GM21717 (cell line): ENCODE results near the gene TMEM150C.

Source experiments
- ATAC-seq: cut with Tn5 transposase; IDR thresholded peaks from one replicate; pipeline ENCODE4 v1.9.1; 2021; ENCODE audit warnings: mild to moderate bottlenecking, moderate library complexity; ENCODE audit not compliant: unreplicated experiment

TMEM150C gene

DNA sequence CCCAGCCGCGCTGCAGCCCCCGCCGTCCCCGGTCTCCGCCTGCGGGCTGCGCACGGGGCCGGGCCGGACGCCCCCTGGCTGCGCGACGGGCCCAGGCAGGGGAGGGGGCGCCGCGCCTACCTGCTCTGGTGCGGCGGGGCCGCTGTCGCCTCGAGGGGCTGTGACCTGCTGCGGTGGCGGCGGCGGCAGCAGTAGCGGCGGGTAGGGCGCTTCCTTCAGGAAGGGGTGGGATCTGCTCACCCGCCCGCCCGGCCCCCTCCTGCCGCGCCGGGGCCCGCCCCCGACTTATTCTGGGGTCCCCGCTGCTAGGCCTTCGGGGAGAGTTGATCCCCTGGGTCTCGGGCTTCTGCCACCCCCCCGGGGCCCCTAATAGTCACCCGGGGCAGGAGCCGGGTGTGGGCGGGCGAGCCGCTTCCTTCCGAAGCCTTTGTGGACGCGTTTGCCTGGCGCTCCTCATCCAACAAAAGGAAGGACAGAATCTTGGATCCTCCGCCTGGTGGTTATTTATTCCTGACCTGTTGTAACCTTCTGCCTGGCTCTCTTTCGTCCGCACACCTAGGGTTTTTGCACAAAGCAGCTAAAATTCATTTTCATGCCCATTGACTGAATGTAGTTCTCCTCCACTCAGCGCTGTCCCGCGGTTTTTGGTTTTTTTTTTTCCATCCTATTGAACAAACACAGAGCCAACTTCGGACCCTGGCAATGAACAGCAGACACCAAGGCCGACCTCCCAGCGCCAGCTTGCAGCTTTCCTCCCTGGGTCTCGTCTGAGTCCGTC lies at the start of gene TMEM150C:
Gene TMEM150C (minus strand): TSS at position 203 of the 778 bp plus-strand sequence. CDS start 57,331 bp downstream, outside the sequence.
- ATAC-seq = no peak

DNA sequence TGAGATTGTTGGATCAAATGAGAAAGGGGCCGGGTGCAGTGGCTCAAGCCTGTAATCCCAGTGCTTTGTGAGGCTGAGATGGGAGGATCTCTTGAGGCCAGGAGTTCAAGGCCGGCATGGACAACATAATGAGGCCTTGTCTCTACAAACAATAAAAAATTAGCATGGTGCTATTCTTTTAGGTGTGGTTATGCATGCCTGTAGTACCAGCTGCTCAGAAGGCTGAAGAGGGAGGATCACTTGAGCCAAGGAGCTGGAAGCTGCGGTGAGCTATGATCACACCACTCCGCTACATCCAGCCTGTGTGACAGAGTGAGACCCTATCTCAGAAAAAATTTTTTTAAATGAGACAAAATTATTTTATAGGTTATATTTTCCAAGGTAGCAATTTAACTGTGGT lies 49.7 kb upstream of the TMEM150C start:
- ATAC-seq = no peak

DNA sequence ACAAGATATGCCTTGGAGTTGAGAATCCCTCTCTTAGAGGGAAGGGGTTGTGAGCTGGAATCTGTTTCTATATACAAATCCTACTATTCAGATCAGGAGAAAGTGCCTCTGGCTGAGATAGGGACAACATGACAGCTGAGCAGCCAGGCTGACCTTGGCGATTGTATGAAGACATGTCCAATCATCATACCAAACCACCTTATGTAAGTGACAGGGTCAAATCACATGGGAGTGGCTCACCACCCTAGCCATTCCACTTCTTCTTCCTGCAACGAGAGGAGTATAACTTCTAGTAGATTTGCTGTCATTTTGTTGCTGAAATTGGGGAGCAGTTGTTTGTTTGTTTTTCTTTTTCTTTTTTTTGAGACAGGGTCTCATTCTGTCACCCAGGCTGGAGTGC lies 48.3 kb upstream of the TMEM150C start:
- ATAC-seq = no peak

DNA sequence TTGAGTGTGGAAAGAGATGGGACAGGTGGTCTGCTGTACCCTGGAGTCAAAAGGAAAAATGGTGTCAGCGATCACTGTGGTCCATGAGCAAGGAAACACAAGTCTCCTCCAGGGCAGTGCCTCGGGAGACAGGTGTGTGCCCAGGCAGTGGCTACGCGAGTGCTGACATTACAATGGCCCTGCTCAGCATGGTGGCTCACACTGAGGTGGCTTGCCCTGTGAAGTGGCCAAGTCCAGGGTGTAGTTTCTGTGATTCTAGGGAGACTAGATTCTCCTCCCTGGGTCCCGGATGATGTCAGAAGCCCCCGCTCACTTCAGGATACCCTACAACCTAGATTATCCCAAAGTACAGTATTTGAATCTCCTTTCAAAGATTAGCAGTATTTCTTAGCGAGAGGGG lies 44.8 kb upstream of the TMEM150C start:
- ATAC-seq = no peak

DNA sequence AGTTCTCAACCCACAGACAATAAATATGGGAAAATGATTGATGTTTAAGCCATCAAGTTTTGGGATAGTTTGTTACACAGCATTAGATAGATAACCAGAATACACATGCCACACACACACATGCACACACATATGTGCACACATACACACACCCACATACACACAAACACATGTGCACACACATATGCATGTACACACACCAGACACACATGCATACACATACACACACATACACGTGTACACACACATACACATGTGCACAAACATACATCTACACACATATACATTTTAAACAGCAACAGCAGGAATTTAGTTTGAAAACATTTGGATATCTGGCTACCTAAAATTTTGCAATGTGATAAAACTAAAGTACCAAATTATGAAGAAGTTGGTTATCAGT lies 42.7 kb upstream of the TMEM150C start:
- ATAC-seq = no peak

DNA sequence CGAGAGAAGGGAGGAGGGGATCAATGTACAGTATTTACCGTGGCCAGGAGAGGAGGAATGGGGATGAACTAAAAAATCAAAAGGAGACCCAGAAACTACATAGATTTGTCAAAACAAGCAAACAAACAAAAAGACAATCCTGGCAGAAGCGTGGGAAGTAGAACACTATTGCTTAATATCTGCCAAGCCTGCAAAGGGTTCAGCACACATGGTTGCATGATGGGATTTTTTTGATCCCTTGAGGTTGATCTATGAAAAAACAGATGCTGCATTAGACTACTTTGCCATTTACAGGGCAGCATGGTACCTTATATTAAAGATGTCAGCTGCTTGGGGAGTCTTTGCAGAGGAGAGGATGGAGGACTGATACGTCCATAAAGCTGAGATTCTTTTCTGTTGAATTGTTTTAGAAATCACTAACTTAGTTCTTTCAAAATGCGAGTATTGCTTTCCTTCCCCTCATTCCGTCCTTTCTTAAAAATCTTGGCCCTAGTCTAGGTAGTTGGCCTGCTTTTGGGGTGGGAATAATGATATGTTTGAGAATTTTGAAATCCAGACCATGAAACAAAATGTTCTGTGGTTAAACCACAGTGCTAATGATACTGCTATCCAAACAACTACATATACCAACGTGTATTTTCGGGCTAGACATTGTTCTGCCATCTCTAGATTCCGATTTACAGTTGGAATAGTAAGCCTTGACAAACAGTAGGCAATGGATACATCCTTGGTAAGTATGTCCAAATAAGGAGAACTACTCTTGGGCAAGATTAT lies 39.6 kb upstream of the TMEM150C start:
- ATAC-seq = no peak

DNA sequence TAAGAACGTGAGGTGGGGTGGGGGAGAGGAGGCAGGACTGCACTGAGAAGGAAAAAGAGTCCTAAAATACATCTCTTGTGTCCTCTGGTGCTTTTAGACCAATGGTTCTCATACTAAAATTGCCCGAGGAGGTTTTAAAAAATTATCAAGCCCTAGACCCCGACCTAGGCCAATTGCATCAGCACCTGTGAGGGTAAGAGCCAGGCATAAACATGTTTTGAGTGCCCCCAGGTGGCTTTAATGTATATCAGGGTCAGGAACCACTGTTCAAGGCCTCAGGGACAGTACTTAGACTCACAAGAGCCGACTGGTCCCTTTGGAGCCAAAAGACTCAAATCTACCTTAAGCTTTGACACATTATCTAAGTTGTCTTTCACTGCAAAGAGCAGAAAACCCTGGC lies 37.5 kb upstream of the TMEM150C start:
- ATAC-seq = no peak

DNA sequence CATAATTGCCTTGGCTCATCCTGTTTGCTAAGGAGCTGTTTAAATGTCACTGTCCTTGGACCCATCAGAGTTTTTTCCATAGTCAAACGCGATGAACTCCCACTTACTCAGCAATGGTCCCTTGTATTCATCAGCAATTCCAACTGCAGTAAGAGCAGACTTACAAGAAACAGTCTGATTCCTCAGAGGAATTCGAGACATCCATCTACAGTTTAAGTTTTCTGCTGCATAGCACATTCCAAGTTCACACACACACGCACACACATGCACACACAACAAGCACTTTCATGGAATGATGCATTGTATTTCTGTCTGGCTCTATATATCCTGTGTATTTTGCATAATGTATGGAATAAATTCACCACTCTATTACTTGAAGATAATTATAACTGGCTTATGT lies 32.7 kb upstream of the TMEM150C start:
- no peak for ATAC-seq

DNA sequence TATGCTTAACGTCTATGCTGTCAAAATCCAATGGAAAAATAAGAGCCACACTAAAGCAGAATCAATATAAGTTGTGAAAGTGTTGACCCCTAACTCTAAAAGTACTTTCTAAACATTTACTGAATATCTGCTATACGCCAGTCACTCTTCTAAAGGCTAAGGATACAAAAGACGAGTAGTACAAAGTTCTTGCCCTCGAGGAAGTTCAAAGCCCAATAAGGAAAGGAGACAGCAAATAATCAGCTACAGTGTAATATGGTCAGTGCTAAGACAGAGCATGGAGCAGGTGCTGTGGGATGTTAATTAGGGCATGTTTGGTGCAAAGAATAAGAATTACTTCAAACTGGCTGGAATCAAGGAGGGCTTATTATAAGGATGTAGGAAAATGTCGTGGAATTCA lies 31.6 kb upstream of the TMEM150C start:
- no peak for ATAC-seq

DNA sequence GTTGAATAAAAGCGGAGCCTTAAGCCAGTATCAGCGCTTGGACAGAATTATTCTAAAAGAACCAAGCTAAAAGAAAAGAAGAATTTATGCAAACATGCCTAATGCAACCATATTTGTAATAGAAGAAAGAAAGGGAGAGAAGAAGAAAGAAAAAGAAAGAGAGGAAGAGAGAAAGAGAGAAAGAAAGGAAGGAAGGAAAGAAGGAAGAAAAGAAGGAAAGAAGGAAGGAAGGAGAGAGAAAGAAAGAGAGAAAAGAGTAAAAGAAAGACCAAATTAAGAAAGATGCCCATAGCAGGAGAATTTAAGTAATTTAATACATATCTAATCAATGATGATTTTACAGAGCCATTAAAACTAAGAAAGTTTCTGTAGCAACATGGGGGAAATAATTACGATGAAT lies 30.9 kb upstream of the TMEM150C start:
- ATAC-seq = no peak

DNA sequence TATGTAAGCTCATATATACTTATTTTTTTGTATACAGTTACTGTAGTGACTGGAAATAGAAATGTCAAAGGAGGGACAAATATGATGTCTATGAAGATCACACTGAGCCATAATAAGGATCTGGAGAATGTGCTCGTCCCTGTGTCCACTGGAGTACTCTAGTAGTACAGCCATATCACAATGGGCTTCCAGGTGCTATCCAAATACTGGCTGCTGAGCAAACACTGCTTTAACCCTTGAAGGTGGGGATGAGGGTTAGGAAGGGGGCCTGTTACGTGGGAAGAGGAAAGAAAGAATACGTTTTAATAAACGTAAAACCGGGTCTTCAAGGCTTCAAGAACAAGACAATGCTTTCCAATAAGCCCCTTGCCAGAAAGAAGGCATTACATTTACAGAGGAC lies 29.8 kb upstream of the TMEM150C start:
- no peak for ATAC-seq

DNA sequence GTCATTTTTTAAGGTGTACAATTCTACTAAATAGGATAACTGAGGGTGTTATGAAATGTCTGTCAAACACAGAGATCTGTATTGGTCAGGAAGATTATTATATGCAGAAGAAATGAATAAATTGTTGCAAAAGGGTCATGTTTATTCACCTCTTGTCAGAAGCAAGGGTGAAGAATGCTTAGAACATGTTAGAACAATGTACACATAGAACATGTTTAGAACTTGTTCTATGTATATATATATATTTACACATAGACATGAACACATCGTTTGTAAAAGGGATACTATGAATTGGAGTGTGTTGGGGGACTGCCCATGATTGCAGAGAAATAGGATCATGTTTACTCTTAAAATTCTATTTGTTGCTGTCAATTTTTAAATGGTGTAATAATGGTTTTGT lies 28.0 kb upstream of the TMEM150C start:
- no peak for ATAC-seq

DNA sequence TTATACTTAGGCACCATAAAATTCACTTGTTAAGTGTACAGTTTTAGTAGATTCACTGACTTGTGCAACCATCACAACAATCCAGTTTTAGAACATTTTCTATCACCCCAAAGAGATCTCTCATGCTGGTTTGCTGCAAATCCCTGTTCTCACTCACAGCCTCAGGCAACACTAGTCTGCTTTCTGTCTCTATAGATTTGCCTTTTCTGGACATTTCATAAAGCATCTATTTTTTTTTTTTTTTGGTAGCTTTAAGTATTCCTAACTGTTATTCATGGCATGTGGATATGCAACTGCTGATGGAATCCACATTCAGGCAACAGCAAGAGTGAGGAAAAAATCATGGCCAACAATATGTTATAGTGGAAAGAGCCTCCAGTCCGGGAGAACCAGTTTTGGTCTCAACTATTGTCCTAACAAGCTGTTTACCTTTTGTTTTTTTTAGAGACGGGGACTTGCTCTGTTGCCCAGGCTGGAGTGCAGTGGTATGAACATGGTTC lies 27.0 kb upstream of the TMEM150C start:
- no peak for ATAC-seq

DNA sequence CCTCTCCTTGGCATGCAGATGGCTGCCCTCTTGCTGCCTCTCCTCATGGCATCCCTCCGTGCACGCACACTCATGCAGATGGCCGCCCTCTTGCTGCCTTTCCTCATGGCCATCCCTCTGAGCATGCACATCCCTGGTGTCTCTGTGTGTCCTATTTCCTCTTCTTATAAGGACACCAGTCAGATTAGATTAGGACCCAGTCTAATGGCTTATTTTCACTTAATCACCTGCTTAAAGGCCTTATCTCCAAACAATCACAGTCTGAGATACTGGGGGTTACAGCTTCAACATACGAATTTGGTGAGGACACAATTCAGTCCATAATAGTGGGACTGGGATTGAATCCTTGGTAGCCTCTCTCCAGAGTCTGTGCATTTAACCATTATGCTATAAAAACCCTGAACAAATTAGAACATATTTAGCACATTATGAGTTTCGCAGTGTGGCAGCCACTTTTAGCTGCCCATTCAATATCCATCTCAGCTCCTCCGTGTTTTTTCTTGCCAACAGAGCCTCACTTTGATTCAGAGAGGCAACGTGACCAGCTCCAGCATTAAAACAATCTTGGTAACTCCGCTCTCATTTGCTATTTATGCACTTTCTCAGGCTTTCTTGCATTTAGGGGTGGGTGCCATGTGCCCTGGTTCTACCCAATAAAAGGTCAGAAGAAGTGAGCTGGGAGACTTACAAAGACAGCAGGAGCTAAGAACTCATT lies 26.2 kb upstream of the TMEM150C start:
- no peak for ATAC-seq

DNA sequence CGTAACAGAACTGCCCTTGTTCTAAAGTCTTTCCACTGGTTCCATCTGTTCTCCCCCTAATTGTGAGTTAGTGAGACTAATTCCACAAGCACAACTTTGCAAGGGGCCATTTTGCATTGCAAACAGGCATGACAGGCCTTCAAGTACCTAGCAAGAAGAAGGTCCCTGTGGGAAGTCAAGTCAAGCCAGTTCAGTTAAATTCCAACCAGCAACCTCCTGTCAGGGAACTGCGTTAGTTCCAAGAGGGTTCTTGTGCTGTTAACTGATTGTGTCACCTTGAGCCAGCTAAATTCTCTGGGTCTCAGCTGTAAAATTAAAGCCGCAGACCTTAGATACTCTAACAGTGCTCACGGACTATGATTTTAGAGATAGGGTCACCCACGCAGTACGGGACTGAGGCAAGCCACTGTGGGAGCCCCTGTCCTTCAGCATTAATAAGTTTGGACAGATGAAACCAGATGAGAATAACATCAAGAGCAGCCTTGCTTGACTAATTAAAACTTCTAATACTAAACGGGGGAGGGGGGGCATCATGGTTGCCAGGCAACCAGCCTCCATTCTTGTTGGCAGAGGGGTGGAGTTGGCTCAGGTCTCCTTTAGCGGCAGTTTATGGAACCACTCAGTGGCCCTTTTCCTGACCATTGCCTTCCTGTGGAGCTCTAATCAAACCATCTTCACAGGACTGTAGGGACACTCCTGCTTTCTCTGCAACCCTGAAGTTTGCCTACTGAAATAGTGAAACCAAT lies 24.1 kb upstream of the TMEM150C start:
- ATAC-seq = no peak

DNA sequence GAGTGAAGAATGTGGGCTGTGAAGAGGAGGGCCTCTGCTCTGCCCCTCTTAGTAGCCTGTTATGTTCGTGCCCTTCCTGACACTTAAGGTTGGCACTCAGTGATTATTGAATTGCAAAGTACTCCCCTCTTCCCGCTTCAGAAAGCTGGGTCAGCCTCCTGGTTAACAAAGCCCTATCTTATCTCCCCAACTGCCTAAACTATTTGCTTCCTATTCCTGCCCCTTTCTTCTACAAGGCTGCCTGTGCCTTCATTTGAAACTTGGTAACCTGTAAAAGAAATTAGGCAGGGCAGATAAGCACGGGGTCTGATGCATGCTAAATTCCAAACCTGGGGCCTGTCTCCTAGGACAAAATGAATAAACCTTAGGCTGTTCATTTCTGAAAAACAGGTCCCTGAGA lies 23.1 kb upstream of the TMEM150C start:
- no peak for ATAC-seq

DNA sequence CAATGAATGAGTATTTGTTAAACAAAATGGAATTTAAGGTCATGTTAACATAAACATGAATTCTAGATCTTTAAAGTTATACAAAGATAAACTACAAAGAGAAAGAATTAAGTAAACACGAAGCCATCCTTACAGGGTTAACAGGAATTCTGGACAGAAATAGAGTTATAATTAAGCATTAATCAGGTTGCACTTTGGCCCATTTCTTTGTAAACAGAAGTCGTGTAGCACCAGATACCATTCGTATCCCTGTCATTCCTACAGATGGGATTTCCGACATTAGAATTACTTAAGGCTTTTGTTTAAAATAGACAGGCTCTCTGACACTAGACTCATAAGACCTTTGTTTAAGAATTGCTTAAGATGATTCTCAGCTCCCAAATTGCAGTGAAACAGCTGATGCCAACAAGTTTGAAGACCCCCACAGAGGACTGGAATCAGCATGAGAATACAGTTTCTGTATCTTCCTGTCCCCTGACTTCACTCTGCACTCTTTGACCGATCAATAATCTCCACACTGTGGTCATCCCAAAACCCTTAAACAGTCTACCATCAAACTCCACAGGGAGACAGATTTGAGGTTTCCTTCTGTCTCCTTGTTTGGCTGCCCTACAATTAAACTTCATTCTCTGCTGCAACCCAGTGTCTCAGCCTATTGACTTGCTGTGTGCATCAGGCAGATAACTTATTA lies 22.3 kb upstream of the TMEM150C start:
- ATAC-seq = no peak

DNA sequence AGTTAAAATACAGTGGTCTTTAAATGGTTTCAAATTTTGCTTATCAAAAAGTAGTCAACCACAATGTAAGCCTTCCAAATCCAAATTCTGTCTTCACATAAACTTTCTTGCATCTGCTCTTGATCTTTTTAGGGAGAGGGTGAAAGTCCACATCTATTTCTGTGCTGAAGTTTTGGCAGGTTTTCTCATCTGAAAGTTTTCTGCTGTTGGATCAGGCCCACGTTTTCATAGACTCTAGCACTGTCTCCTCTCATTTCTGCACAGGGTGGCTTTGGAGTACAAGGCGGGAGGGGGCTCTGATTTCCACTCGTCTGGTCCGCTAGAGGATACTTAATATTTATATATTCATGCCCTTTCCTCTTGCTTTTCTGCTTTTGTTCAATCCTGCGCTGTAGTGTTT lies 18.1 kb upstream of the TMEM150C start:
- no peak for ATAC-seq

DNA sequence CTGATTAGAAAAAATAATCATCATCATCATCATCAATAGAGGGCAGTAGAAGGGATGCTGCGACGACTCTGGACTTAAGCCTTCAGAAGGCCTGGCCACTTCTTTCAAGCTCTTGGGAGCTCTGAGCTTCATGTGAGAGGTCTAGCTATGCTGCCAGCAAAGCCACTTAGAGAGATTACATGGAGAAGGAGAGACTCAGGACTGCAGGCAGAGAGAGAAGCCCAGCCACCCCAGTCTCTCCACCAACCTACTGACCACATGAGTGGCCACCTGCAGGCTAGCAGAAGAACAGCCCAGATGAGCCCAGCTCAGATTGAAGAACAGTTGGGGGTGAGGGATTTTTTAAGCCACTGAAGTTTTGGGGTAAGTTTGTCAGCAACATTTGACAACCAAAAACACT lies 17.1 kb upstream of the TMEM150C start:
- ATAC-seq = no peak

DNA sequence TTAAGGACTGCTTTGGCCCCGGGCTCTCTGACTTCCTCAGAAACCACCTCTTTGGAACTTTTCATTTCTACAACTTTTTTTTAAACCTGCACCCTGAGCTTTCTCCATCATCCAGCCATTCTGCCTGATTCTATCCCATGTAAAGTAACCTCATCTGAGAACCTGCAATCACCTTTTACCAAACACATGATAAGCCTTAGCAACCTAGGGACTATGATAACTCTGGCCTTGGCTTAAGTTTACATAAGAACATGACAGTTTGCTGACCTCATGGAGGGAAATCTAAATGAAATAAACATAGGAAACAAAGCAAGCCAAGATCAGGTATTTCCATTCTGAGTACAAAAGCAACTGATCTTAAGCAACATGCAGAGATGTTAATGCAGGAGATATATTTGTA lies 15.7 kb upstream of the TMEM150C start:
- ATAC-seq = no peak
